Measurements from ENCODE around the gene LPAR1.

Gene LPAR1

DNA sequence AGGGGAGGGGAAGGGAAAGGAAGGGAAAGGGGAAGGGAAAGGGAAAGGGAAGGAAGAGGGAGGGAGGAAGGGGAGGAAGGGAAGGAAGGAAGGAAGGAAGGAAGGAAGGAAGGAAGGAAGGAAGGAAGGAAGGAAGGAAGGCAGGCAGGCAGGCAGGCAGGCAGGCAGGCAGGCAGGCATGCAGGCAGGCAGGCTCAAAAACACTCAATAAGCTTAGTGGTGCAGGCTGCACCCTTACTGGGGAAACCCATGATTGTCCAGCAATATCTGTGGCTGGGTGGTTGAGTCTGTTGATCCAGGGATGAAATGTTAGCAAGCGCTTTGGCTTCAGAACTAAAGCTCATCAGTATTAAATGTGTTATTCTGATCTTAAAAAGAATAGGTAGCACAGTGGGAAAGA, 145.6 kb downstream of the LPAR1 start:
- no peak for DNase-seq (ENCODE audit: extremely low read depth, insufficient read length)
- Histone ChIP-seq H3K36me3 (ENCODE audit: control insufficient read depth, insufficient read depth, low read length) (no peaks in the 10 kb centered on the region), H3K27me3 (replicated peaks; ENCODE audit: control insufficient read depth, insufficient read depth, low read length) (no peaks in the 10 kb centered on the region), H3K4me3 (replicated peaks; ENCODE audit: low read depth, low read length) (no peak overlapping the region)
- TF ChIP-seq, protein P1, sequence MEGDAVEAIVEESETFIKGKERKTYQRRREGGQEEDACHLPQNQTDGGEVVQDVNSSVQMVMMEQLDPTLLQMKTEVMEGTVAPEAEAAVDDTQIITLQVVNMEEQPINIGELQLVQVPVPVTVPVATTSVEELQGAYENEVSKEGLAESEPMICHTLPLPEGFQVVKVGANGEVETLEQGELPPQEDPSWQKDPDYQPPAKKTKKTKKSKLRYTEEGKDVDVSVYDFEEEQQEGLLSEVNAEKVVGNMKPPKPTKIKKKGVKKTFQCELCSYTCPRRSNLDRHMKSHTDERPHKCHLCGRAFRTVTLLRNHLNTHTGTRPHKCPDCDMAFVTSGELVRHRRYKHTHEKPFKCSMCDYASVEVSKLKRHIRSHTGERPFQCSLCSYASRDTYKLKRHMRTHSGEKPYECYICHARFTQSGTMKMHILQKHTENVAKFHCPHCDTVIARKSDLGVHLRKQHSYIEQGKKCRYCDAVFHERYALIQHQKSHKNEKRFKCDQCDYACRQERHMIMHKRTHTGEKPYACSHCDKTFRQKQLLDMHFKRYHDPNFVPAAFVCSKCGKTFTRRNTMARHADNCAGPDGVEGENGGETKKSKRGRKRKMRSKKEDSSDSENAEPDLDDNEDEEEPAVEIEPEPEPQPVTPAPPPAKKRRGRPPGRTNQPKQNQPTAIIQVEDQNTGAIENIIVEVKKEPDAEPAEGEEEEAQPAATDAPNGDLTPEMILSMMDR (IDR thresholded peaks at IDR 0.05; ENCODE audit: insufficient read depth, low read length, poor library complexity, severe bottlenecking), result no peak

DNA sequence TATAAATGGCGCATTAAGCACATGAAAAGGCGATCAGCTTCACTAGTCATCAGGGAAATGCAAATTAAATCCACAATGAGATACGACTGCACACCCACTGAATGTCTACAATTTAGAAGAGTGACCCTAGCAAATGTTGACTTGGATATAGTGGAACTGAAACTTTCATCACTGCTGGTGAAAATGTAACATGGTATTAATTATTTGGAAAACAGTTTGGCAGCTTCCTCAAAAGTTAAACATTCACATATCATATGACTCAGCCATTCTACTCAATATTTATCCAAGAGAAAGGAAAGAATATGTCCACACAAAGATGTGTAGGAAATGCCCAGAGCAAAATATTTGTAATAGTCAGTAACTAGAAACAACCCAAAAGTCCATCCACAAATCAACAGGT, 146.5 kb downstream of the LPAR1 start:
- TF ChIP-seq, protein P1 (IDR thresholded peaks at IDR 0.05; ENCODE audit: insufficient read depth, low read length, poor library complexity, severe bottlenecking), result no peak
- H3K36me3 ChIP-seq (ENCODE audit: control insufficient read depth, insufficient read depth, low read length), result no peaks in the 10 kb centered on the region
- no peak for DNase-seq (ENCODE audit: extremely low read depth, insufficient read length)
- no peaks in the 10 kb centered on the region for H3K27me3 ChIP-seq (replicated peaks; ENCODE audit: control insufficient read depth, insufficient read depth, low read length)
- H3K4me3 ChIP-seq (replicated peaks; ENCODE audit: low read depth, low read length), result no peak overlapping the region

GRCh38 chr9:110890416-110890815, 147.9 kb downstream of the LPAR1 start:
- TF ChIP-seq, protein P1 (IDR thresholded peaks at IDR 0.05; ENCODE audit: insufficient read depth, low read length, poor library complexity, severe bottlenecking), result no peak
- Histone ChIP-seq H3K36me3 (ENCODE audit: control insufficient read depth, insufficient read depth, low read length) (no peaks in the 10 kb centered on the region), H3K27me3 (replicated peaks; ENCODE audit: control insufficient read depth, insufficient read depth, low read length) (no peaks in the 10 kb centered on the region), H3K4me3 (replicated peaks; ENCODE audit: low read depth, low read length) (no peak overlapping the region)
- DNase-seq (ENCODE audit: extremely low read depth, insufficient read length), result no peak

GRCh38 chr9:110887276-110887675, 151.0 kb downstream of the LPAR1 start:
- H3K36me3 ChIP-seq (ENCODE audit: control insufficient read depth, insufficient read depth, low read length), result no peaks in the 10 kb centered on the region
- TF ChIP-seq, protein P1 (IDR thresholded peaks at IDR 0.05; ENCODE audit: insufficient read depth, low read length, poor library complexity, severe bottlenecking), result no peak
- H3K4me3 ChIP-seq (replicated peaks; ENCODE audit: low read depth, low read length), result no peak overlapping the region

GRCh38 chr9:110886832-110887231, 151.4 kb downstream of the LPAR1 start:
- no peak for DNase-seq (ENCODE audit: extremely low read depth, insufficient read length)
- Histone ChIP-seq H3K36me3 (ENCODE audit: control insufficient read depth, insufficient read depth, low read length) (no peaks in the 10 kb centered on the region), H3K27me3 (replicated peaks; ENCODE audit: control insufficient read depth, insufficient read depth, low read length) (no peaks in the 10 kb centered on the region), H3K4me3 (replicated peaks; ENCODE audit: low read depth, low read length) (no peak overlapping the region)
- TF ChIP-seq, protein P1 (IDR thresholded peaks at IDR 0.05; ENCODE audit: insufficient read depth, low read length, poor library complexity, severe bottlenecking), result no peak

More at GRCh38 chr9:110887276-110887675, 151.0 kb downstream of the LPAR1 start:
- no peaks in the 10 kb centered on the region for H3K27me3 ChIP-seq (replicated peaks; ENCODE audit: control insufficient read depth, insufficient read depth, low read length)
- no peak for DNase-seq (ENCODE audit: extremely low read depth, insufficient read length)

GRCh38 chr9:110880189-110880588, 158.1 kb downstream of the LPAR1 start:
- no peaks in the 10 kb centered on the region for H3K27me3 ChIP-seq (replicated peaks; ENCODE audit: control insufficient read depth, insufficient read depth, low read length)
- DNase-seq (ENCODE audit: extremely low read depth, insufficient read length), result no peak
- no peaks in the 10 kb centered on the region for H3K36me3 ChIP-seq (ENCODE audit: control insufficient read depth, insufficient read depth, low read length)

More at GRCh38 chr9:110880189-110880588, 158.1 kb downstream of the LPAR1 start:
- TF ChIP-seq, protein P1 (IDR thresholded peaks at IDR 0.05; ENCODE audit: insufficient read depth, low read length, poor library complexity, severe bottlenecking), result no peak
- H3K4me3 ChIP-seq (replicated peaks; ENCODE audit: low read depth, low read length), result no peak overlapping the region

Measured in GM06990 (cell line).